ENCODE results near the gene MXD1.

- TF ChIP-seq EZH2 (optimal IDR thresholded peaks at IDR 0.05; ENCODE audit: low read depth, low read length) (no peak), CTCF (IDR thresholded peaks at IDR 0.05; ENCODE audit: low read length) (no peak), EZH2phosphoT487 (IDR thresholded peaks at IDR 0.05; ENCODE audit: low read length) (no peak)
Observed at GRCh38 chr2:69977186-69977585, 62.3 kb downstream of the MXD1 start.

Measured in MM.1S (cell line).